Small intestine (tissue), 7 donors: ENCODE measurements around the gene MED22. TPM values are rescaled to one million over a fixed set of nuclear protein-coding genes. Genes with fewer than 3 reads are reported as not detected.

Experiments
- DNase-seq, 2 donors: peaks; one replicate each; pipeline versions ENCODE4 v3.0.0 to v3.0.0-alpha.2; 2013
- FAIRE-seq: peaks from 2 replicates; lab custom pipeline; 2012; peaks lifted over from hg19 to GRCh38; lab: Jason Lieb, UNC
- H3K27ac ChIP-seq, 3 donors: one replicate each; pipeline ENCODE4 v1.5.1; 2013; ENCODE audit warnings: low read length in 2 of 3, mild to moderate bottlenecking in 2 of 3, control low read depth in 1 of 3, inconsistent platforms in 1 of 3, low read depth in 1 of 3, moderate library complexity in 1 of 3
- H3K27me3 ChIP-seq, 3 donors: one replicate each; pipeline ENCODE4 v1.6.1; 2013; ENCODE audit warnings: low read length in 3 of 3, inconsistent platforms in 1 of 3; ENCODE audit not compliant: control insufficient read depth in 3 of 3, insufficient read depth in 3 of 3
- H3K36me3 ChIP-seq, 3 donors: one replicate each; pipeline ENCODE4 v1.6.1; 2013; ENCODE audit warnings: low read length in 3 of 3, inconsistent platforms in 1 of 3, low read depth in 1 of 3, mild to moderate bottlenecking in 1 of 3, moderate library complexity in 1 of 3; ENCODE audit not compliant: control insufficient read depth in 3 of 3, insufficient read depth in 2 of 3
- H3K4me1 ChIP-seq, 3 donors: one replicate each; pipeline ENCODE4 v1.6.1; 2013; ENCODE audit warnings: low read length in 2 of 3, inconsistent platforms in 1 of 3, low read depth in 1 of 3, mild to moderate bottlenecking in 1 of 3, moderate library complexity in 1 of 3; ENCODE audit not compliant: control insufficient read depth in 3 of 3, insufficient read depth in 2 of 3
- H3K4me3 ChIP-seq, 3 donors: one replicate each; pipeline ENCODE4 v1.5.1; 2013; ENCODE audit warnings: low read length in 3 of 3, control low read depth in 1 of 3, inconsistent platforms in 1 of 3, low read depth in 1 of 3, mild to moderate bottlenecking in 1 of 3, moderate library complexity in 1 of 3
- H3K9me3 ChIP-seq, 2 donors: one replicate each; pipeline ENCODE4 v1.6.1; 2013; ENCODE audit warnings: low read depth in 1 of 2, low read length in 1 of 2; ENCODE audit not compliant: control insufficient read depth in 2 of 2, insufficient read depth in 1 of 2
- WGBS, 3 donors: extraction: QIAGEN DNeasy Blood & Tissue Kit; methylation state at CpG; one replicate each; pipeline ENCODE4 v1.1.7; 2013; 5-methylcytosine and 5-hydroxymethylcytosine counted together
- polyA plus RNA-seq, 4 donors: library from polyadenylated mRNA; stranded (reverse) in 3 of 4; unstranded in 1 of 4; fragments of 200-250 nt in 3 of 4; fragments of 120-200 nt in 1 of 4; gene quantifications; one replicate each; pipeline versions ENCODE4 v1.2.1 to v1.2.3, GENCODE V29; 2013
- donor health status: healthy with polysubstance abuse.
- donor health status: control.
- donor health status: control.
- donor health status: Bipolar disorder and iron deficiency.
- donor health status: healthy.

MED22 gene
- polyA plus RNA-seq, 4 donors: 10.3 to 19.5 (median 17.6) TPM

DNA sequence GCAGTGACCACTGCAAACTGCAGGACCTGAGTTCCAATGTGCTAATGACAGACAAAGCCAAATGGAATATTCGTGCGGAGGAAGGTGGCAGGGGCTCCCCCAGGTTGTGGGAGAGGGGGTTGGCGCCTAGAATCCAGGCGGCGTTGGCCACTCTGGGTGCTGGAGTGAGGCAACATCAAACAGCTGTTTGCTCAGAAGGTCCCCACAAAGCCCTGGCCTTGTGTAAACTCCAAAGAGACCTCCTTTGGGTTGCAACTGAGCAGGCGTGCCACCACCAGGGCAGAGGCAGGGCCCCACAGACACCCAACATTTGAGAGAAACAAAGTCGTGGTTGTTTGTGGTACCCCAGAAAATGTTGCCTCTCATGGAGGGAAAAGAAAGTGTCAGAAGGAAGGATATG, 42.8 kb upstream of the MED22 start:
- DNase-seq (no peak), FAIRE-seq (no peak)
- Histone ChIP-seq H3K9me3 (peaks cover 0 to 2% of the 10 kb centered on the region in 2 donors), H3K27ac (no peak overlapping the region), H3K27me3 (peaks cover 0 to 3% (median 0%) of the 10 kb centered on the region in 3 donors), H3K4me1 (peaks cover 0 to 19% (median 0%) of the 10 kb centered on the region in 3 donors), H3K4me3 (no peak overlapping the region), H3K36me3 (no peaks in the 10 kb centered on the region)
- WGBS, 3 donors: 85 to 89% (median 86%) methylated on average over 7 of the region's 7 CpGs

DNA sequence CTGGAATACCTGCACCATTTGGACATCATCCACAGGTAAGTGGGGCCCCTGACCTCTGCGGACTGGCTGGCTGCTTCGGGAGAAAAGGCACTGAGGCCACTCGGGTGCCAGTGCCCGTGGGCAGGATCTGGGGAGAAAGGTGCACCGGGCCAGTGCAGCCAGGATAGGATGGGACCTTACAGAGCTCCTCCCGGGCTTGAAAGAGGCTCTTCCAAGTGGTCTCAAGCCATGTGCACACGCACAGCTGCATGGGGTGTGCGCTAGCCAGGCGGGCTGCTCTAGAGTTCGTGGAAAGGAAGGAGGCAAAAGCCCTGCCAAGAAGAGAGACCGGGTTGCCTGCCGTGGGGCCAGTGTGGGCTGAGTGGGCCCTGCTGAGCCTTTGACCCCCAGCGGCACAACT, 41.6 kb upstream of the MED22 start:
- Histone ChIP-seq H3K4me3 (no peak overlapping the region), H3K27ac (no peak overlapping the region), H3K27me3 (no peaks in the 10 kb centered on the region), H3K9me3 (peaks cover 0 to 2% of the 10 kb centered on the region in 2 donors), H3K36me3 (no peaks in the 10 kb centered on the region), H3K4me1 (peaks cover 0 to 11% (median 0%) of the 10 kb centered on the region in 3 donors)
- WGBS, 3 donors: 87 to 94% (median 92%) methylated on average over 13 of the region's 13 CpGs
- DNase-seq: no peak
- no peak for FAIRE-seq

DNA sequence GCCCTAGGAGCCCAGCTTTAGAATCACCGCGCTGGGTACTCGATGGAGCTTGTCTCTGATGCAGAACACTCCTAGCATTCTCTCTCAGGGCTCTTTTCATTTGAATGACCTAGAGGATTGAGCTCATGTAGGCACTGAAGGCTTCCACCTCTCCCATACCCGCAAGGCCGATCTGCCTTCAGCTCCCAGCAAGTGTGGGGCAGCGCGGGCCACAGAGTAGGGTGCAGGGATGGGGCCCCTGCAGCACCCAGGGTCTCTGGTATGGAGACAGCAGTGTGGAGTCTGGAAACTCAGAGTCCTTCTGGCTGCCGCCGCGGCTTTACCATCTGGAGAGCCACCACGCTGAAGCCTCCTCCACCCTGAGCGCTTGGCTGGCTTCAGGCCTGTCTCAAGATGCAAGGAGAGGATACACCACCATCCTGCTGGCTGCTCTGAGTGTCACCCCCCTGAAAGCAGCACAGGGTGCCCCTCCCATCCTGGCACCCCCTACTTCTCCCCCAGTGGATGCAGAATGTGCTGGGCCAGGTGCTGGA, 41.2 kb upstream of the MED22 start:
- no peaks in the 10 kb centered on the region for H3K36me3 ChIP-seq
- H3K27ac ChIP-seq: no peak overlapping the region
- H3K9me3 ChIP-seq: peaks cover 0 to 2% of the 10 kb centered on the region in 2 donors
- peaks cover 0 to 7% (median 0%) of the 10 kb centered on the region in 3 donors for H3K4me1 ChIP-seq
- H3K27me3 ChIP-seq: no peaks in the 10 kb centered on the region
- FAIRE-seq: no peak
- 96 to 98% (median 96%) methylated on average over 12 of the region's 12 CpGs for WGBS, 3 donors
- DNase-seq: no peak
- H3K4me3 ChIP-seq: no peak overlapping the region

DNA sequence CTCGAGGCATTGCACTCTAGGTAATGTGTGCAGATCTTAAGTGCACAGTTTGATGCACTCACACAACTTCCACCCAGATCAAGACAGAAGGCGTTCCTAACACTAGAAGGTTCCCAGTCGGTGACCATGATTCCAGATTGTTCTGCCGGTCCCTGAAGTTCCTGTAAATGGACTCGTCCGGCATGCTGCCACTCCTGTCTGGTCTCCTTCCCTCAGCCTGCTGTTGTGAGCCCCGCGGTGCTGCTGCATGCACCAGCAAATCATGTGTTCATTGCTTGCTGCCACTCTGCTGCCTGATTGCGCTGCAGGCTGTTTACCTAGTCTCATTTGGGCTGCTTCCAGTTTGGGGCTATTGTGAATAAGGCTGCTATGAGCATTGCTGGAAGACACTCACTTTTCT, 39.7 kb upstream of the MED22 start:
- no peak for DNase-seq
- H3K9me3 ChIP-seq: peaks cover 0 to 2% of the 10 kb centered on the region in 2 donors
- H3K27me3 ChIP-seq: no peaks in the 10 kb centered on the region
- no peak overlapping the region for H3K4me3 ChIP-seq
- H3K36me3 ChIP-seq: no peaks in the 10 kb centered on the region
- H3K27ac ChIP-seq: no peak overlapping the region
- FAIRE-seq: no peak
- WGBS, 3 donors: 82 to 88% (median 85%) methylated on average over 9 of the region's 9 CpGs
- H3K4me1 ChIP-seq: peaks cover 0 to 6% (median 0%) of the 10 kb centered on the region in 3 donors

DNA sequence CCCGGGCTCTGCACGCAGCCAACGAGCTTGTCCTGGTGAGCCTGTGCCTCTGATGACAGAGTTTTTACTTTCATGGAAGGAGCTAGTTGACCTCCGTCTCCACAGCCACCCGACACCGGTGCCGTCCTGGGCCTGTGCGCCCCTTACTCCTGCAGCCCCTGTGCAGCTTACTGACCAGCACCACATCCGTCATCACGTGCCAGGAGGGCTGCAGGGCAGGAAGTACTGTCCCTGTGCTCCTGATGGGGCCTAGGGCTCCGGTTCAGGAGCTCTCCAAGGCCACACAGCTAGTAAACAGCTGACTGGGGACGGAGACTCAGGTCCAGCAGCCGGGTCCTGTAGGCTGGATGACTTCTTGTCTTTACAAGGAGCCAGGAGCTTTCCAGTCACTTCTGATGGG, 38.4 kb upstream of the MED22 start:
- FAIRE-seq: no peak
- Histone ChIP-seq H3K9me3 (no peaks in the 10 kb centered on the region), H3K27me3 (no peaks in the 10 kb centered on the region), H3K27ac (no peak overlapping the region), H3K4me3 (no peak overlapping the region), H3K4me1 (peaks cover 0 to 6% (median 0%) of the 10 kb centered on the region in 3 donors), H3K36me3 (no peaks in the 10 kb centered on the region)
- WGBS, 3 donors: 79 to 90% (median 89%) methylated on average over 13 of the region's 13 CpGs
- no peak for DNase-seq

DNA sequence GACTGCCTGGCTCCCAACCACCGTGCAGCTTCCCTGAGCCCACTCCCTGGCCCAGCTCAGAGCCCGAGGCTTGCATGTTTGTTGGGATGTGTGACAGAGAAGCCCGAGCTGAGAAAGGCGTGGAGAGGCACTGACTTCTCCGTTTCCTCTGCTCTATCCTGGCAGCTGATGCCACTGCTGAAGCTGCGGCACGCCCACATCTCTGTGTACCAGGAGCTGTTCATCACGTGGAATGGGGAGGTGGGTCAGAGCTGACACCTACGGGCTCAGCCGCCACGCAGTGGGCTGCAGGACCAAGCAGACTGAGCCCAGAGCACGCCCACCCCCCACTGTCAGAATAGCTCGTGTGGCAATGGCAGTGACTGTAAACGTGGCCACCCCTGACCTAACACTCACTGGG, 37.5 kb upstream of the MED22 start:
- Histone ChIP-seq H3K9me3 (no peaks in the 10 kb centered on the region), H3K27ac (no peak overlapping the region), H3K36me3 (no peaks in the 10 kb centered on the region), H3K4me3 (no peak overlapping the region), H3K4me1 (peaks cover 0 to 1% (median 0%) of the 10 kb centered on the region in 3 donors), H3K27me3 (no peaks in the 10 kb centered on the region)
- no peak for DNase-seq
- 86 to 90% (median 87%) methylated on average over 14 of the region's 14 CpGs for WGBS, 3 donors
- FAIRE-seq: no peak

DNA sequence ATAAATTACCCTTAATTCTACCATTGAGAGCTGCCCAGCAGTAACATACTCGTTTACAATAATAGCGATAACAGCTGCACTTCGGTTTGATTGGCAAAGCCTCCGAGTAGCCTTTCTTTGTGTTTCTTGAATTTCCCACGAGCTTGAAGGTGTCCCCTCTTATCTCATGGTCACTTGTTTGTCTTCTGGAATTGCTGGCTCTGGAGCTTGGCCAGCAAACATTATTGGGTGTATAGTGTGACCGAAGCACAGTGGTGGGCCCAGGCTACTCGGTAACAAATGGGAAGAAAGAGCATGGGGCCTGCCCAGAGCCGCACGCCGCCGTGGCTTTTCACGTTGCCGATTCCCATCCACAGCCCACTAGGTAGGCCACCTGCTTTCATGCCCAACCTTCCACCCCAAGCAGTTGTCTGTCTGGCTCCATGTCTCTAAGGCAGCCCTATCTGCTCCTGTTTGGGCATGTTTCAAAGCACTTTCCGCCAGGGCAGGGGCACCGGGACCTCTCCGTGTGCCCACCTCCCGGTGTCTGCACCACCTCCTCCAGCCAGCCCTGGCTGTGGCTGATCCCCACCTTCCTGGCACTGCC, 36.9 kb upstream of the MED22 start:
- WGBS, 3 donors: 82 to 89% (median 85%) methylated on average over 17 of the region's 17 CpGs
- Histone ChIP-seq H3K9me3 (no peaks in the 10 kb centered on the region), H3K36me3 (no peaks in the 10 kb centered on the region), H3K27ac (no peak overlapping the region), H3K4me1 (no peaks in the 10 kb centered on the region), H3K27me3 (no peaks in the 10 kb centered on the region), H3K4me3 (no peak overlapping the region)
- FAIRE-seq (no peak), DNase-seq (no peak)

DNA sequence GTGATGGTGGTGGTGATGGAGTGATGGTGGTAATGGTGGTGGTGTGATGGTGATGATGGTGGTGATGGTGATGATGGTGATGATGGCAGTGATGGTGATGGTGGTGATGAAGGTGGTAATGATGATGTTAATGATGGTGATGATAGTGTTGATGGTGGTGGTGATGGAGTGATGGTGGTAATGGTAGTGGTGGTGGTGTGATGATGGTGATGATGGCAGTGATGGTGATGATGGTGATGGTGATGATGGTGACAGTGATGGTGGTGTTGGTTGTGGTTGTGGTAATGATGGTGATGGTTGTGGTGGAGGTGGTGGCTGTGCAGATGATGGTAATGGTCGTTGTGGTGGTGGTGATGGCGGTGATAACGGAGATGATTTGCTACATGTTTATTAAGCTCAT, 35.5 kb upstream of the MED22 start:
- WGBS, 3 donors: 67 to 97% (median 91%) methylated on average over 3 of the region's 3 CpGs
- no peaks in the 10 kb centered on the region for H3K9me3 ChIP-seq
- no peaks in the 10 kb centered on the region for H3K27me3 ChIP-seq
- no peaks in the 10 kb centered on the region for H3K36me3 ChIP-seq
- H3K4me1 ChIP-seq: peaks cover 0 to 2% (median 0%) of the 10 kb centered on the region in 3 donors
- no peak for DNase-seq
- H3K27ac ChIP-seq: no peak overlapping the region
- no peak overlapping the region for H3K4me3 ChIP-seq
- FAIRE-seq: no peak
